HepG2 (cell line): ENCODE measurements around the gene TMEM129. TPM values are rescaled to one million over a fixed set of nuclear protein-coding genes. Genes with fewer than 3 reads are reported as not detected.

Experiments used
- ATAC-seq: fragments of 200-7000 bp; cut with Tn5 transposase; 3 replicates; pipeline ENCODE4 v1.9.1; 2020; ENCODE audit warnings: mild to moderate bottlenecking, moderate library complexity
- BruUV-seq: library from RNA; stranded (reverse); fragments of 400-500 nt; replicated peaks from 2 replicates; lab custom pipeline; 2021; lab: Mats Ljungman, UMichigan
- CTCF ChIA-PET: fragments of 300-600 bp; formaldehyde crosslinking; extraction: SDS; loops from one replicate; lab custom pipeline; 2021; ENCODE audit warnings: low total read pairs, inconsistent platforms, low intra/inter-chr PET ratio; lab: Yijun Ruan, JAX
- POLR2A ChIA-PET: fragments of 350-600 bp; sonication (Branson Sonifier 250); formaldehyde crosslinking; loops from one replicate; lab custom pipeline; 2020; ENCODE audit warnings: antibody characterized with exemption, inconsistent platforms; lab: Yijun Ruan, JAX
- DNase-seq: peaks from one replicate; pipeline ENCODE4 v3.0.0-alpha.2; 2015; ENCODE audit warnings: low spot score
- FAIRE-seq: peaks from 3 replicates; lab custom pipeline; 2011; peaks lifted over from hg19 to GRCh38; lab: Jason Lieb, UNC
- H2AFZ ChIP-seq: one replicate; pipeline ENCODE4 v1.6.1; 2011; ENCODE audit warnings: low read length, inconsistent platforms
- H3K27ac ChIP-seq: fragments of 300-600 bp; 3 replicates; pipeline ENCODE4 v1.8.0; 2011; ENCODE audit warnings: mixed run types, mild to moderate bottlenecking, mixed read lengths, low read length, inconsistent platforms; ENCODE audit not compliant: insufficient read depth; ENCODE audit errors: extremely low read length
- H3K27me3 ChIP-seq, 2 experiments: fragments of 200-600 bp in 1 of 2; 2 replicates in 1 of 2; 3 replicates in 1 of 2; pipeline versions ENCODE4 v1.6.0 to v1.8.0; 2011; ENCODE audit warnings: low read length in 2 of 2, mild to moderate bottlenecking in 2 of 2, moderate library complexity in 2 of 2, inconsistent platforms in 1 of 2; ENCODE audit not compliant: insufficient read depth in 2 of 2, control insufficient read depth in 1 of 2
- H3K36me3 ChIP-seq, 2 experiments: fragments of 200-600 bp in 1 of 2; replicated peaks in 1 of 2; 2 replicates in 1 of 2; 3 replicates in 1 of 2; pipeline versions ENCODE4 v1.5.1 to v1.8.0; 2011; ENCODE audit warnings: low read length in 2 of 2, inconsistent platforms in 1 of 2; ENCODE audit not compliant: insufficient read depth in 2 of 2, control insufficient read depth in 1 of 2
- H3K4me1 ChIP-seq: 2 replicates; pipeline ENCODE4 v1.5.1; 2012; ENCODE audit warnings: low read length, inconsistent platforms; ENCODE audit not compliant: insufficient read depth
- H3K4me2 ChIP-seq: 2 replicates; pipeline ENCODE4 v1.6.0; 2011; ENCODE audit warnings: low read depth, low read length, inconsistent platforms
- H3K4me3 ChIP-seq, 3 experiments: fragments of 200-600 bp in 1 of 3; sonication (generic), shearing (Covaris generic) in 1 of 3; replicated peaks in 1 of 3; 2 replicates each; pipeline ENCODE4 v1.5.1; 2011 to 2016; ENCODE audit warnings: low read length in 3 of 3, inconsistent platforms in 2 of 3, low read depth in 2 of 3, mild to moderate bottlenecking in 2 of 3, control low read depth in 1 of 3, mixed read lengths in 1 of 3; ENCODE audit not compliant: insufficient read depth in 1 of 3
- H3K79me2 ChIP-seq: one replicate; pipeline ENCODE4 v1.6.1; 2011; ENCODE audit warnings: low read length, inconsistent platforms; ENCODE audit not compliant: insufficient read depth
- H3K9ac ChIP-seq: 2 replicates; pipeline ENCODE4 v1.6.0; 2011; ENCODE audit warnings: mild to moderate bottlenecking, low read depth, low read length, inconsistent platforms; ENCODE audit not compliant: insufficient read depth
- H3K9me3 ChIP-seq: 2 replicates; pipeline ENCODE4 v1.5.1; 2012; ENCODE audit warnings: mild to moderate bottlenecking, low read length
- H4K20me1 ChIP-seq: 2 replicates; pipeline ENCODE4 v1.6.0; 2011; ENCODE audit warnings: inconsistent platforms, mild to moderate bottlenecking, low read length, moderate library complexity; ENCODE audit not compliant: insufficient read depth
- AKAP8 ChIP-seq: sonication (generic); formaldehyde crosslinking; IDR thresholded peaks from 2 replicates; pipeline ENCODE4 v1.5.1; 2020; ENCODE audit warnings: mild to moderate bottlenecking, missing genetic modification reagents
- ARNT2 ChIP-seq: sonication (generic); formaldehyde crosslinking; IDR thresholded peaks from 2 replicates; pipeline ENCODE4 v1.8.0; 2022; ENCODE audit warnings: mild to moderate bottlenecking, low read depth, missing genetic modification reagents, moderate library complexity
- BRD4 ChIP-seq: sonication (generic); formaldehyde crosslinking; IDR thresholded peaks from 2 replicates; pipeline ENCODE4 v1.4.0; 2020; ENCODE audit warnings: missing genetic modification reagents
- ELF1 ChIP-seq: sonication (generic); formaldehyde crosslinking; IDR thresholded peaks from 2 replicates; pipeline ENCODE4 v1.4.0; 2020; ENCODE audit warnings: missing genetic modification reagents
- GATA4 ChIP-seq: sonication (generic); IDR thresholded peaks from 2 replicates; pipeline ENCODE4 v1.6.1; 2016; ENCODE audit warnings: antibody characterized with exemption, low read depth, borderline replicate concordance
- GATAD1 ChIP-seq: IDR thresholded peaks from 2 replicates; pipeline ENCODE4 v1.6.1; 2016; ENCODE audit warnings: missing genetic modification reagents, missing compliant biosample characterization
- HMGA1 ChIP-seq: sonication (generic); formaldehyde crosslinking; conservative IDR thresholded peaks from 2 replicates; pipeline ENCODE4 v1.4.0; 2020; ENCODE audit warnings: missing genetic modification reagents
- HNRNPLL ChIP-seq: fragments of 200-400 bp; formaldehyde crosslinking; IDR thresholded peaks from 2 replicates; pipeline ENCODE4 v1.6.1; 2017; ENCODE audit warnings: mild to moderate bottlenecking, low read depth, low read length; ENCODE audit not compliant: poor library complexity, severe bottlenecking
- IKZF1 ChIP-seq: fragments of 450-650 bp; IDR thresholded peaks from 2 replicates; pipeline ENCODE4 v1.7.1; 2016
- MIER2 ChIP-seq: IDR thresholded peaks from 2 replicates; pipeline ENCODE4 v1.6.1; 2016; ENCODE audit warnings: missing biosample characterization, missing genetic modification reagents
- MXD4 ChIP-seq: IDR thresholded peaks from 2 replicates; pipeline ENCODE4 v1.6.1; 2016; ENCODE audit warnings: mild to moderate bottlenecking, missing biosample characterization, missing genetic modification reagents
- NONO ChIP-seq, 2 experiments: fragments of 450-650 bp in 1 of 2; sonication (generic) in 1 of 2; formaldehyde crosslinking in 1 of 2; IDR thresholded peaks in 1 of 2; conservative IDR thresholded peaks in 1 of 2; 2 replicates each; pipeline versions ENCODE4 v1.6.1 to v1.8.0; 2017 to 2022; ENCODE audit warnings: mild to moderate bottlenecking in 1 of 2, missing genetic modification reagents in 1 of 2, moderate library complexity in 1 of 2
- TRIM24 ChIP-seq: sonication (generic); formaldehyde crosslinking; IDR thresholded peaks from 2 replicates; pipeline ENCODE4 v1.8.0; 2022; ENCODE audit warnings: mild to moderate bottlenecking, missing genetic modification reagents
- YY1 ChIP-seq: IDR thresholded peaks from 2 replicates; pipeline ENCODE4 v1.6.1; 2011; ENCODE audit warnings: low read length, low read depth, moderate library complexity, mild to moderate bottlenecking; ENCODE audit not compliant: insufficient read depth, insufficient replicate concordance
- ZBTB7B ChIP-seq: sonication (generic); formaldehyde crosslinking; IDR thresholded peaks from 2 replicates; pipeline ENCODE4 v1.4.0; 2020; ENCODE audit warnings: missing genetic modification reagents
- ZNF326 ChIP-seq: sonication (generic); formaldehyde crosslinking; IDR thresholded peaks from 2 replicates; pipeline ENCODE4 v1.4.0; 2020; ENCODE audit warnings: missing genetic modification reagents, borderline replicate concordance
- ZNF616 ChIP-seq: sonication (generic); formaldehyde crosslinking; IDR thresholded peaks from 2 replicates; pipeline ENCODE4 v1.5.0; 2020; ENCODE audit warnings: low read depth, mild to moderate bottlenecking, missing genetic modification reagents
- ZNF768 ChIP-seq: sonication (generic); formaldehyde crosslinking; IDR thresholded peaks from 2 replicates; pipeline ENCODE4 v1.4.0; 2020; ENCODE audit warnings: missing genetic modification reagents
- ZNF850 ChIP-seq: sonication (generic); formaldehyde crosslinking; conservative IDR thresholded peaks from 2 replicates; pipeline ENCODE4 v1.9.0; 2021; ENCODE audit warnings: mild to moderate bottlenecking, missing genetic modification reagents
- whole genome bisulfite sequencing: methylation state at CpG from one replicate; pipeline ENCODE4 v1.1.6; 2017; ENCODE audit warnings: low lambda C conversion rate; 5-methylcytosine and 5-hydroxymethylcytosine counted together
- in situ Hi-C: cut with HindIII; loops from 2 replicates; pipeline ENCODE4 v1.10.0; 2017; ENCODE audit warnings: low pct_unique_long_range_greater_than_20kb; ENCODE audit not compliant: extremely low pct_ligation_motif_present
- intact Hi-C: fragments of 100-400 bp; cut with micrococcal nuclease; formaldehyde crosslinking; loops from one replicate; pipeline ENCODE4 v1.10.0; 2022; ENCODE audit not compliant: unreplicated experiment
- polyA plus RNA-seq, 8 experiments: library from polyadenylated mRNA; depleted of rRNA in 3 of 8; stranded (reverse) in 7 of 8; unstranded in 1 of 8; fragments of >200 nt; fragmentation: Illumina TruSeq in 4 of 8; extraction: Trizol in 4 of 8; gene quantifications; 2 replicates each; pipeline versions ENCODE4 v1.2.1 to v1.2.3, GENCODE V29; 2011 to 2016; ENCODE audit warnings: low read depth in 4 of 8, missing spikeins in 1 of 8, mixed read lengths in 1 of 8; ENCODE audit not compliant: insufficient read depth in 1 of 8
- total RNA-seq, 5 experiments: library from RNA; depleted of rRNA; stranded (reverse); fragments of >200 nt; fragmentation: Illumina TruSeq; extraction: Trizol; gene quantifications; 2 replicates each; pipeline ENCODE4 v1.2.3, GENCODE V29; 2016; ENCODE audit warnings: low read depth in 1 of 5
- TF ChIP-seq, protein P1 (sequence below): sonication (generic); formaldehyde crosslinking; IDR thresholded peaks from 2 replicates; pipeline ENCODE4 v1.4.0; 2020; ENCODE audit warnings: missing genetic modification reagents
- TF ChIP-seq, protein P2 (sequence below): sonication (generic); formaldehyde crosslinking; IDR thresholded peaks from 2 replicates; pipeline ENCODE4 v1.4.0; 2020; ENCODE audit warnings: missing genetic modification reagents, borderline replicate concordance

Gene TMEM129
- total and polyA plus RNA-seq, 2 of the 13 experiments (the other 11 are each of a cell fraction or from before 2014, with no cell fraction given) = 19.0 to 25.8 TPM

DNA sequence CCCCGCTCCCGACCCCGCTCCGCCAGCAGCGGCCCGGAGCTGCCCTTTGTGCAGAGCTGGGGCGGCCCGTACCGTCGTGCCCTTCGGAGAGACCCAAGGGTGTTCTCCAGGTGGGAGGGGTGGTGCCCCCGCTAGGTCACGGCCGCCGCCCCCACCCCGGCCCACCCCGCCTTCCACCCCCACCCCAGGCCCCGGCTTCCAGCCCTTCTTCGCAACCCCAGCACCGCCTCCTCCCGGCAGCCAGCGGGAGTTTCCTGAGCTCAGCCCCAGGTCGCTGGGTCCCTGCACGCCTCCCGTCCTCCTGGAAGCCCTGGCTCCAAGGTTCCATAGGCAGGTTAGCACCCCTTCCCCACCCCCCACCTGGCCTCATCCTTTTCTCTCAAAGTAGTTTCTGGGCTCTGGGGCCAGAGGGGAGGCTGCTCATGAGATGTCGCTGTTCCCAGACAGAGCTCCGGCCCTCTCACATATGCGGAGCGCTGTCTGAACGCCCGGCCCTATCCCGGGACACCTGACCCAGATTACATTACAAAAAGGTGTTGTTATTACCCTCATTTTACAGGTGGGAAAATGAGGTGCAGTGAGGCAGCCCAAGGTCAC is 46.7 kb upstream of the TMEM129 start:
- Histone ChIP-seq H3K9ac (peak overlapping the region; percentile 72), H3K4me3 (peak overlapping the region; percentile 51 to 67 (median 59))
- ATAC-seq = peak; percentile 20
- TF ChIP-seq YY1 (no peak), AKAP8 (CRISPR knock-in tag) (peak; percentile 85), ARNT2 (CRISPR knock-in tag) (no peak), ELF1 (CRISPR knock-in tag) (no peak), ZNF850 (CRISPR knock-in tag) (no peak), ZNF768 (CRISPR knock-in tag) (no peak), ZNF326 (CRISPR knock-in tag) (no peak), HMGA1 (CRISPR knock-in tag) (no peak), GATAD1 (CRISPR knock-in tag) (no peak; the same call in 1 of the 2 replicates), ZNF616 (no peak), MIER2 (no peak), IKZF1 (no peak), BRD4 (CRISPR knock-in tag) (peak; percentile 20; the same call in 1 of the 2 replicates), ZBTB7B (CRISPR knock-in tag) (0 out of 2 replicates have a peak, but pooled peaks have one; percentile 5), NONO (IDR thresholded peaks at IDR 0.05) (no peak), NONO (CRISPR knock-in tag; conservative IDR thresholded peaks at IDR 0.05) (no peak), HNRNPLL (peak; percentile 48), MXD4 (CRISPR knock-in tag) (no peak), GATA4 (no peak), TRIM24 (CRISPR knock-in tag) (no peak)
- TF ChIP-seq, protein P1, sequence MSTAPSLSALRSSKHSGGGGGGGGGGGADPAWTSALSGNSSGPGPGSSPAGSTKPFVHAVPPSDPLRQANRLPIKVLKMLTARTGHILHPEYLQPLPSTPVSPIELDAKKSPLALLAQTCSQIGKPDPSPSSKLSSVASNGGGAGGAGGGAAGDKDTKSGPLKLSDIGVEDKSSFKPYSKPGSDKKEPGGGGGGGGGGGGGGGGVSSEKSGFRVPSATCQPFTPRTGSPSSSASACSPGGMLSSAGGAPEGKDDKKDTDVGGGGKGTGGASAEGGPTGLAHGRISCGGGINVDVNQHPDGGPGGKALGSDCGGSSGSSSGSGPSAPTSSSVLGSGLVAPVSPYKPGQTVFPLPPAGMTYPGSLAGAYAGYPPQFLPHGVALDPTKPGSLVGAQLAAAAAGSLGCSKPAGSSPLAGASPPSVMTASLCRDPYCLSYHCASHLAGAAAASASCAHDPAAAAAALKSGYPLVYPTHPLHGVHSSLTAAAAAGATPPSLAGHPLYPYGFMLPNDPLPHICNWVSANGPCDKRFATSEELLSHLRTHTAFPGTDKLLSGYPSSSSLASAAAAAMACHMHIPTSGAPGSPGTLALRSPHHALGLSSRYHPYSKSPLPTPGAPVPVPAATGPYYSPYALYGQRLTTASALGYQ (CRISPR knock-in tag) = peak; percentile 1; the same call in 1 of the 2 replicates
- TF ChIP-seq, protein P2, sequence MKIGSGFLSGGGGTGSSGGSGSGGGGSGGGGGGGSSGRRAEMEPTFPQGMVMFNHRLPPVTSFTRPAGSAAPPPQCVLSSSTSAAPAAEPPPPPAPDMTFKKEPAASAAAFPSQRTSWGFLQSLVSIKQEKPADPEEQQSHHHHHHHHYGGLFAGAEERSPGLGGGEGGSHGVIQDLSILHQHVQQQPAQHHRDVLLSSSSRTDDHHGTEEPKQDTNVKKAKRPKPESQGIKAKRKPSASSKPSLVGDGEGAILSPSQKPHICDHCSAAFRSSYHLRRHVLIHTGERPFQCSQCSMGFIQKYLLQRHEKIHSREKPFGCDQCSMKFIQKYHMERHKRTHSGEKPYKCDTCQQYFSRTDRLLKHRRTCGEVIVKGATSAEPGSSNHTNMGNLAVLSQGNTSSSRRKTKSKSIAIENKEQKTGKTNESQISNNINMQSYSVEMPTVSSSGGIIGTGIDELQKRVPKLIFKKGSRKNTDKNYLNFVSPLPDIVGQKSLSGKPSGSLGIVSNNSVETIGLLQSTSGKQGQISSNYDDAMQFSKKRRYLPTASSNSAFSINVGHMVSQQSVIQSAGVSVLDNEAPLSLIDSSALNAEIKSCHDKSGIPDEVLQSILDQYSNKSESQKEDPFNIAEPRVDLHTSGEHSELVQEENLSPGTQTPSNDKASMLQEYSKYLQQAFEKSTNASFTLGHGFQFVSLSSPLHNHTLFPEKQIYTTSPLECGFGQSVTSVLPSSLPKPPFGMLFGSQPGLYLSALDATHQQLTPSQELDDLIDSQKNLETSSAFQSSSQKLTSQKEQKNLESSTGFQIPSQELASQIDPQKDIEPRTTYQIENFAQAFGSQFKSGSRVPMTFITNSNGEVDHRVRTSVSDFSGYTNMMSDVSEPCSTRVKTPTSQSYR (CRISPR knock-in tag) = peak; percentile 57; the same call in 1 of the 2 replicates

More for the DNA sequence above, 46.7 kb upstream of the TMEM129 start:
- 0% methylated on average over 7 of the region's 32 CpGs for WGBS
- no peaks in the 10 kb centered on the region for H3K79me2 ChIP-seq
- no peaks in the 10 kb centered on the region for H4K20me1 ChIP-seq
- DNase-seq = peak; percentile 76
- no peak overlapping the region for H2AFZ ChIP-seq
- H3K4me2 ChIP-seq = peak overlapping the region; percentile 94
- no peak for FAIRE-seq
- in situ Hi-C loops = no loop called here
- intact Hi-C loops = loop anchor here (2.0 kb wide), 2 partner anchors 15 to 21 kb away; no protein-coding TSS in a partner anchor
- peak overlapping the region; percentile 83 for H3K27ac ChIP-seq
- no peaks in the 10 kb centered on the region for H3K9me3 ChIP-seq
- H3K27me3 ChIP-seq = no peaks in the 10 kb centered on the region
- peaks cover 83% of the 10 kb centered on the region for H3K4me1 ChIP-seq
- H3K36me3 ChIP-seq = no peaks in the 10 kb centered on the region
- ChIA-PET POLR2A (interaction anchor here (0.6 to 34.3 kb wide), 10 partner anchors 8 to 103 kb away, joined by 3 to 1258 read pairs (median 10); partner anchors contain the start of genes FGFR3 and NSD2), CTCF (interaction anchor here (1.3 to 1.8 kb wide), 2 partner anchors 21 to 42 kb away, joined by 5 read pairs; no protein-coding TSS in a partner anchor)
- no TSS peak for BruUV-seq
